Fibroblast of skin of abdomen (primary cell): ENCODE data around the gene INO80.
"Not testable (repeated sequence)": the region's sequence is repeated elsewhere in the genome, so short reads cannot be mapped to it uniquely, and the experiment has no call there.

ENCODE experiments used
- DNase-seq: peaks from one replicate; pipeline ENCODE4 v3.0.0-alpha.2; 2013

The INO80 gene

DNA sequence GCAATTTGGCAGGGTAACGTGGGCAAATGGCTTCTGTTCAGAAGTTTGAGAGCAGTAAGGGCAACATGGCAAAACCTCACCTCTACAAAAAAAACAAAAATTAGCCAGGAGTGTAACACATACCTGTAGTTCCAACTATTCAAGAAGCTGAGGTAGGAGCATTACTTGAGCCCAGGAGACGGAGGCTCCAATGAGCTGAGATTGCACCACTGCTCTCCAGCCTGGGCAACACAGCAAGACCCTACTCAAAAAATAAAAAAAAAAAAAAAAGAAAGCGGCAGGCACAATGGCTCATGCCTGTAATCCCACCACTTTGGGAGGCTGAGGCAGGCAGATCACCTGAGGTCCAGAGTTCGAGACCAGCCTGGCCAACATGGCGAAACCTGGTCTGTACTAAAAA, 5.9 kb upstream of the INO80 start:
- no peak for DNase-seq

DNA sequence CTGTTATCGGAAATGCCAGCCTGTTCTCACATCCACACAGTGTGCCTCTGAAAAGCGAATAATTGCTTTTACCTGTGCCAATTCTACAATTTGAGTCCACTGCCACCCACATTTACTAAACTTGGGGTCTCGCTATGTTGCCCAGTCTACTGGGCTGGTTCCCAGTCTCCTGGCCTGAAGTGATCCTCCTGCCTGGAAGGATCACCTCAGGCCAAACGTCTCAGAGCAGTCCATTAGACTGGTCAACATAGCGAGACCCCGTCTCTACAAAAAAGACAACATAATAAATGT, 827 bp upstream of the INO80 start:
- DNase-seq: no peak

DNA sequence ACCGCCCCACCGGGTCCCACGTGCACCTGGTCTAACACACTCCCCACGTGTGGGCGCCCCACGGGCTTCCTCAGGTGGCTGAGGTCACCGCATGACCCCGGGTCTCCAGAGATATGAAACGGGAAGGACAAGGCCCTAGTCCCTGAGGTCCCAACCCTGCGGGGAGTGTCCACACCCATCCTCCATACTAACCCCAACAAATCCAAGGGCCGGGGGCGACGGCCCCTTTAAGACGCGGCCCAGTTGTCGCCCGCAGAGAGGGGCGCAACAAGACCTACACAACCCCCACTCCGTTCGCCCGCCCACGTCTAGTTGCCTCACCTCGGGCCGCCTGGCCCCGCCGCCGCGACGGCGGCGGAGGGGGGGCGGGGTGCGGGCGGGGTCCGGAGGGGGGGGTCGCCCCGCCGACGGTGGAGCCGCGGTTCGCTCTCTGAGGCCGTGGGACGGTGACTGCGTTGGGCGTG, 396 bp downstream of the INO80 start:
- peak; percentile 66 for DNase-seq

DNA sequence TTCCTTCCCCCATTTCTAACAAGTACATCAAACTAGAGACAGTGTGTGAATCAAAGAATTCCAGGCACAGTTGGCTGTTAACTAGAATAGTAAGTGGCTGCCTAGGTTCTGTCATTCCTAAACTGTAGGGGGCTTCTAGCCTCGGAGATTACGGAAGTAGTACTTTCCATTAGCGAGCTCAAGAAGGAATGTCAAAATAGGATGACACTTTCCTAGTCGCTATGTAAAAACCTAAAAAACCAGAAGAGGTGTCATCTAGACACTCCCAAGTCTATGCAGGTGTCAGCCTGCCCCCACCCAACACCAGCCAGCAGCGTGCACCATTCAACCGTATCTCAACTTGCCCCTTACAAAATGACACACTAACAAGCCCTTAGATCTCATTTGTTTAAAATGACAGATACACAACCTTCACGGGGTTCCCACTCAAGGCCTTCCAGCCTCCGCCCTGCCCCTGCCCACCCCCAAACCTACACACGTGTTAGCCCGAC, 874 bp downstream of the INO80 start:
- peak; percentile 49 for DNase-seq

DNA sequence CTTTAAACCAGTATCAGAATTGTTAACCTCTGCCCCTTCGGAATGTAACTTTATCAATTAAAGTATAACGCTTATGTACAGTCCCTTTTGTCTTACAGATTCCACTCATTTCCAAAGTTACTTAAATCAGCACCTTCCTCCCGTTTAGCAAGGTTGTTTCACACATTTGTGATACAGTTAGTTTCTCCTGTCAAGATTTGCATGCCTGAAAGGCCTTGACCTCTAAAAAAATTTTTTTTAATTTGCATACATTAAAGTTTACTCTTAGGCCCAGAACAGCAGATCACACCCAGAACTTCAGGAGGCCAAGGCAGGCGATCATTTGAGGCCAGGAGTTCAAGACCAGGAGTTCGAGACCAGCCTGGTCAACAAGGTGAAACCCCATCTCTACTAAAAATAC, 9.1 kb downstream of the INO80 start:
- no peak for DNase-seq

DNA sequence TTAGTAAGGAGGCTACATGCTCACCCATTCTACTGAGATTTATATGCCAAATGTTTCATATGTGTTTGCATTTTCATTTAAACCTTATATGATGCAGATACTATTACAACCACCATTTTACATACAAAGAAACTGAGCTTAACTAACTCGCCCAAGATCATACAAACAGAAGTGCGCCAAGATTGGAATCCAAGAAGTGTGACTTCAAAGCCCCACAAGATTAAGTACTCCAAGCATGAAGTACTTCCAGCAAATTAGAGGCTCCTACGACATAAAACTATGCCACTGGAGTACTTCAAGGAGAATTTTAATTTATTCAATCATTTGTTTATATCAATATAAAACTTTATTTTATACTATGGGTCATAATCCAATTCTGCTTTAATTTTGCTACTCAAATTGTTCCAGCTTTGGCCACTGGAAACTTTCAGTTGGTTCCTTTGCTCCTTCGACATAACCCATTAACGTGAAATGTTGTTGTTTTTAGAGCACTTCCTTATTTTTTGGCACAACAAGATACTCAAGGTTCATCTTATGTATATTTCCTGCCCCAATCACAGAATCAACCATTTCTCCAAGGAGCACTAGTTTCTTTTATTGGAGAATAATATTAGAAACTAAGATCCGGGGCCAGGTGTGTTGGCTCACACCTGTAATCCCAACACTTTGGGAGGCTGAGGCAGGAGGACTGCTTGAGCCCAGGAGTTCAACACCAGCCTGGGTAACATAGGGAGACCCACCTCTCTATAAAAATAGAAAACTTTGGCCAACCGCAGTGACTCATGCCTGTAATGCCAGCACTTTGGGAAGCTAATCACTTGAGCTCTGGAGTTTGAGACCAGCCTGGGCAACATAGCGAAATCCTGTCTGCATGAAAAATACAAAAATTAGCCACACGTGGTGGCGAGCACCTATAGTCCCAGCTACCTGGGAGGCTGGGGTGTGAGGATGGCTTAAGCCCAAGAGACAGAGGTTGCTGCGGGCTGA, 10.4 kb downstream of the INO80 start:
- DNase-seq: no peak

DNA sequence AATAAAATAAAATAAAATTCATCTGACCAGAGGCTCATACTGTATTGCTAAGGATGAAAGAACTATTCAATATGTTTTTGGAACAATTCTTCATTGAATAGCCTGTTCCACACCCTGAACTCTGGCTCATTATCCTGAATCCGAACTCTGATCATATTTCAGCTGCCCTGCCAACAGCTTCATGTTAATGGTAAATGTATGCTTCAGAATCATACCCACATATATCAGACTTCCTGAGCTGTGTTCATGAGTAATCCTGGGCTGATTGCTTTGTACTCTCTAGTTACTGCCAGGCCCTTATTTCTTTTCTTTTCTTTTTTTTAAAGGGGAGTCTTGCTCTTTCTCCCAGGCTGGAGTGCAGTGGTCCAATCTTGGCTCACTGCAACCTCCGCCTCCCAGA, 11.8 kb downstream of the INO80 start:
- peak; percentile 62 for DNase-seq

DNA sequence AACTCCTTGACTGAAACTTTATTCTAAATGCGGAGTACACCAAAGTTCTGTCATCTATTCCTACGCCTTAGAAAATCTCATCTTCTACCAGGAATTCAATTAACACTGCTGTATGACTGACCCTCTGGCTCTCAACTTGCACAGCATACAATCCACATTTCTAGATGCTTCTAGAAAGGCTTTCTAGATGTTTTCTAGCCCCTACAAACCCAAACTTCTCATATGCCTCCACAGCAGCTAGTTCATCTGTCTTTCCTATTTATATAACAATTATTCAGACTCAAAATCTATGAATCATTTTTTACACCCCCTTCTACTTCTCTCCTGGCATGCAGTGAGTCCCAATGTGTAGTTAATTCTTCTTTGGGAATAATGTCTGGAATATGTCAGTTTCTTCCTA, 13.2 kb downstream of the INO80 start:
- no peak for DNase-seq

DNA sequence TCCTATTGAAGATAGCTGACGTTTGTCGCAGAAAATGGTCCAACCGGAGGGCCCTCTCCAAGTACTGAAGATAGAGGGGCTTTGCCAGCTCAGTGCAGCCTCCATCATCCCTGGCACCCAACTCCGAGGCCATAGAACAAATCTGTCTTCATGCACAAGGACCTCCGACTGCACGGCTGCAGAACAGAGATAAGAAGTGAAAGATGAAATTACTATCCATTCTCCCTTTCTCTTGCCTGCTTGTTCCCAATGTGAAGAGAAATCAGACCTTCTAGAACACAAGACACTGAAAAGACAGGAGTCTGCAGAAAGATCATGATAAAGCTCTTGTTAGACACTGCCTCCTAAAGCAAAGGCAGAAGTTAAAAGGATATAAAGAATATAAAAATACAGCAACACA, 19.9 kb downstream of the INO80 start:
- DNase-seq: no peak

DNA sequence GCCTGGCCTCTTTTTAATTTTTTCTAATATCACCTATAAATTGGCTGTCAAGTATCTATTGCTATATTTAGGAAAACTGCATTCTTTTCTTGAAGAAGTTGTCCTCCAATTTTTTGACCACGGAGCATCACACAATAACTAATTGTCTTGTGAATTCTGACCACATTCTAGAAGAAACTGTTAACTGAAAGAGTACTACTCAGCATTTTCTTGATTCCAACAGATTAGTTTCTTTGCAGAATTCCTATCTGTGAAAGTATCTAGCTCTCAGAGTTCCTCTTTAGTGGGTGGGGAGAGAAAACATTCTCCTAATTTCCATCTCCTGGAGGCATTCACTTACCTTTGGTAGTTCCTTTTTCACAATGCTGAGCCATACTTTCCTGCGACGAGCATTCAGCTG, 31.1 kb downstream of the INO80 start:
- DNase-seq: no peak

DNA sequence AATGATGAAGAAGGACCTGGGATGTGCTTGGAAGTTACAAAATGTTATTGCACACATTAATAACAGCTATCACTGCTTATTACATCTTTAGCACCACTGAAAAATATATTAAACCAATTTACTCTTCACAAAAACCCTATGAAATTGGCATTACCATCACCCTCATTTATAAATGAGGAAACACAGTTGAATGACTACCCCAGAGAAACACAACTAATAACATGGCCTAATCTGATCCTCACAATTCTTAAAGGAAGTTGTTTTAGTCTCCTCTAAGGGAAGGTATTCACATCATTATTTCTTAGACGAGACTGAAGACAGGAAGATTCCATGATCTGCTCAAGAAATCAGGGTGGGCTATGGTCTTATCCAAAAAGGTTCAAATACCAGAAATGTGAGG, 35.9 kb downstream of the INO80 start:
- no peak for DNase-seq

DNA sequence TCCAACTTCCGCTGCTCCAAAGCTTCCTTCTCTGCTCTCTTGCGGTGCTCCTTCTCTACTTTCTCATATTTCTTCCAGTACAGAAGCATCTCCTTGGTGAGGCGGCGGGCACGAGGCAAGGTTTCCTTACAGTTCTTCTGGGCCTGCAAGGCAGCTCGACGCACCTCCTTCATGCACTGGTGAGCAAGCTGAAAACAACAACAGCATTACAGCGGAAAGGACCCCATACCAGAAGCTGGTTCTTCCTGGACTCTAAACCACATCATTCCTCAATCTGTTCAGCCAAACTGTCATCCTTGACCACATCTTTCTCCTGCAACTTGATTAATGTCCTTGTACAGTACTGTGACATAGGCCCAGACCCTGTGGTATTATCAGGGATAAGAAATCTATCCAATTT, 36.4 kb downstream of the INO80 start:
- no peak for DNase-seq

DNA sequence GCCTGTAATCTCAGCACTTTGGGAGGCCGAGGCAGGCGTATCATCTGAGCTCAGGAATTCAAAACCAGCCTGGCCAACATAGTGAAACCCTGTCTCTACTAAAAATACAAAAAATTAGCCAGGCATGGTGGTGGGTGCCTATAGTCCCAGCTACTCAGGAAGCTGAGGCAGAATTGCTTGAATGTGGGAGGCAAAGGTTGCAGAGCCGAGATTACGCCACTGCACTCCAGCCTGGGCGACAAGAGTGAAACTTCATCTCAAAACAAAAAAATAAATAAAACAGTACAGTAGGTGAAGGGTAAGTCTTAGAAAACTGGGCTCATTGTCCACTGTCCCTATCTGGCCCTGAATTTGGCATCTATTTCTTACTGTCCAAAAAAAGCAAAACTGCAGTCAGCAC, 37.2 kb downstream of the INO80 start:
- not testable (repeated sequence) for DNase-seq

DNA sequence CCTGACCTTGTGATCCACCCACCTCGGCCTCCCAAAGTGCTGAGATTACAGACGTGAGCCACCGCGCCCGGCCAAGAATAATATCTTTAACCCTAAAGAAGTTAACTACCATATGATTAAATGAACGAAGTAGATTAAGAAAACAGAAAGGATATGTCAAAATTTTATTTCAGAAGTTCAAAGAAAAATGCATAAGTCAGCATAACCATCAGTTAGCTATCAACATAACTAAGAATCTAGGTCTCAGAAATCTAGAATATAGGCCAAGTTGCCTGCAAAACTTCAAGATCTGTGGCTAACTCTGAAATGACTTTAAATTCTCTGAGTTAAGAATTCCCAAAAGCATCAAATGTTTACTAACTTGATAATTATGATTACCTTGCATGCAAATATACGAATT, 38.0 kb downstream of the INO80 start:
- DNase-seq: no peak

DNA sequence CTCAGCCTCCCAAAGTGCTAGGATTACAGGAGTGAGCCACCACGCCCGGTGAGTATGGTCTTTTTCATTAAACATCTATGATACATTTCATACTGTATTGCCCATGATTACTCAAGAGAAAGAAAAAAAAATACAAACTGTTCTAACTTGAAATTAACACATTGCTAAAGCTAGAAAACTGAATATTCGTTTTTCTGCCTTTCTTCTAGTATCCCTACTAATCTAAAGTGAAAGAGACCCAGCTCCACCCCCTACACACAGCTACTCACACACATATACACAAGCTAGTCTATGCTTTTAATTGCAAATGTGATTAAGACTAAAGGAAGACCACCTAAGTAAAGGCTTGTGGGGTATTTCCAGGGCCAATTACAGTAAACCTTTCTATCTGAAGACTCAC, 43.1 kb downstream of the INO80 start:
- no peak for DNase-seq

DNA sequence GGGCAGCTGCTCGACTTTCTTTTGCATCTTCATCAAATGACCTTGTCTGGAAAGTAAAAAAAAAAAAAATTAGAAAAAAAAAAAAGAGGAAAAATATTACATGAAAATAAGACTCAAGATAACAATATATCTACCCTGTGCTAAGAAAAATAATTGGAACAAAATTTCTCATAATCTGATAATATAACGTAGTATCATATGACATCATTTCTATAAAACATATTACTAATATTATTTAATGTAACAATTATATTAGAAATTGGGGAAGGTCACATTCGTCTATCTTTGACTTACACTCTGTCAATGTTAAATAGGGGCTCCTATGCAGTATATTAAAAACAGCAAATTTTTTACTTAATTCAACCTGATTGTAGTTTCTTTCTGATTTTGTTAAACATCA, 44.1 kb downstream of the INO80 start:
- DNase-seq: no peak

DNA sequence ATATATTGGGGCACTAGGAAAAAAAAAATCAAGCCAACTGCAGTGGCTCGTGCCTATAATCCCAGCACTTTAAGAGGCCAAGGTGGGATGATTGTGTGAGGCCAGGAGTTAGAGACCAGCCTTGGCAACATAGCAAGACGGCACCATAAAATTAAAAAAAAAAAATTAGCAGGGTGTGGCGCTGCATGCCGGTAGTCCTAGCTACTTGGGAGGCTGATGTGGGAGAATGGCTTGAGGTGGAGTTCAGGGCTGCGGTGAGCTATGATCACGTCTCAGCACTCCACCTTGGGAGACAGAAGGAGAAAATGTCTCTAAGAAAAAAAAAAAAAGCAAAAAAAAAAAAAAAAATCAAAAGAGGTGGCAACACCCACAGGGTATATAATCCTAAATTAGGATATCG, 49.6 kb downstream of the INO80 start:
- no peak for DNase-seq

DNA sequence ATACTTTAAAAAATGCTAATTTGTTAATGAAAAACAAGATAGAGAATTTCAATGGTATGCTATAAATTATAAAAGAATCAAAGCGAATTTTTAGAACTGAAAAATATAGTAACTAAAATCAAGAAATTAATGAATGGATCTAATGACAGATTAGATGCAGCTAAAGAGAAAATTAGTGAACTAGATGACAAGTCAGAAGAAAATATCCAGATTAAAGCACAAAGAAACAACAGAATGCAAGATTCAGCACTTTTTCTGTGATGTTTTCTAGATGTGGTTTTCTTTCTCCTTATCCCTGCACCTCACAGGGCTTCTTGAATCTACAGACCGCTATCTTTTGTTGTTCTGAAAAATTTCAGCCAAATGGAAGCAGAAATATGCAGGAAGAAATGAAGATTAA, 54.4 kb downstream of the INO80 start:
- DNase-seq: no peak

DNA sequence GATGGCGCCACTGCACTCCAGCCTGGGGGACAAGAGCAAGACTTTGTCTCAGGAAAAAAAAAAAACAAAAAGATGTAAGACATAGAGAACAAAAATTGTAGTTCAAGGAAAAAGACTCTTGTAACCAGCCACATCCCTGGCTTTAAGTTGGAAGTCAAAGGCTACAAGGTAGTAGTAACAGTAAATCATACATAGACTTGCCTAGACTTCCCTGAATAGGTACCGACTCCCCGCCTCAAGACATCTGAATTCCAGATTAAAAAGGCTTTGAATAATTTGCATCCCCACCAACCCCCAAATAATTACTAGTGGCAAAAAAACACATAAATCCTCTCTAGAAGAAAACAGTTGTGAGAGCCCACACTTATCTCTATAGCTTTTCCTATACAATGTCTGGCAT, 55.6 kb downstream of the INO80 start:
- no peak for DNase-seq

DNA sequence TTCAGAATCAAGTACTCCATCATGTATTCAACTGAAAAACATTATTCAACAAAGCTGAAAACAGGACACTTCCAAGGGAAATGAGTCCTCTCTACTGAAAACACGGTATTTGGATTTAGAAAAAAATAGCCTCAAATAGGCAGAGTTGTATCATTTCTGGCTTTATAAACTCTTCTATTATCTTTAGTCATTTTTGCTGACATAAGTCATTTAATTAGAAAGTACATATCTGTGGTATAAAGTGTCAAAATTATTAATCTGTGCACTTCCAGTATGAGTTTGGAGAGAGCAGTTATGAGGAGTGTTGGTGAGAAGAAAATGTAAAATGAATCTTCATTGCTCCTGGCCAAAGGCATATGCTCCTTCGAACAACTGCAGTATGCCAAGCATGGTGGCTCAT, 59.3 kb downstream of the INO80 start:
- DNase-seq: no peak

DNA sequence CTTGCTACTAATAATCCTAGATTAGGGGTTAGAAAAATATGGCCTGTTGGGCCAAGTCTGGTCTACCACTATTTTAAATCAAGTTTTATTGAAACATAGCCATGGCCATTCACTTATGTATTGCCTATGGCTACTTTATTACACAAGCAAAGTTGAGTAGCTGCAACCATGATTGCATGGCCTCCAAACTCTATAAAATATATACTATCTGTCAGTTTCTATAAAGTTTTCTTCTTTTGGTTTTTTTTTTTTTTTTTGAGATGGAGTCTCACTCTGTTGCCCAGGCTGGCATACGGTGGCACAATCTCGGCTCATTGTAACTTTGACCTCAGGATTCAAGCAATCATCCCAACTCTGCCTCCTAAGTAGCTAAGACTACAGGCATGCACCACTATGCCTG, 60.4 kb downstream of the INO80 start:
- DNase-seq: no peak

DNA sequence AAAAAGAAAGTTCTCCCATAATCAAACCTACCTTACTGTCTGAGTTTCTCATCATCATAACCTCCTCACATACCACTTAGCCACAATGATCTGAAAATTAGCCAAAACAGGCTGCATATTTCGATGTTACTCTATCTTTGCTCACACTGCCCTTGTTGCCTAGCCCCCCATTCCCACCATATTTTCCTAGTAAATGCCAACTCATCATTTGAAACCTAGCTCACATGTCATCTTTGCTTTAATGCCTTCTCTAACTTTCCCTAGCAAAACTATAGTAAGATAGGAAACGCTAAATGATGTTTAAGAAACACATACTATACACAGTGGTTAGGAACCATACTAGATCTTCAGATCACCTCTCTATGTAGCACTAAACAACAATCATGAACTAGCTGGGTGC, 64.9 kb downstream of the INO80 start:
- DNase-seq: peak; percentile 8

DNA sequence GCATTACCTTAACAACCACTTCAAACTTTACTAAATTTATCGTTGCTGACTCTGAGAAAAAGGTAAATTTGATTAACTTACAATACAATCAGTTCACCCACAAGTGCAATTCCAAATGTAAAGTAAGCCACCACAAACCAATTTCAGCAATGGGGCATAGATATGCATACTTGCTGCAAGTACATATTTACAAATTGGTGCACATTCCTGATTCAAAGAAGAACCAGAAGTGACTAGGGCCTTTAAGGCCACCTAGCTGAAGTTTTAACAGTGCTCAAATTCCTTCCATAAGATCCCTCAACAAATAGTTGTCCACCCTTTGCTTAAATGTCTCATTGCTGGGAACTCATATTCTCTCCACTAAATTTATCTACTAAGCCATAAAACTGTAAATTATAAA, 67.2 kb downstream of the INO80 start:
- DNase-seq: no peak

DNA sequence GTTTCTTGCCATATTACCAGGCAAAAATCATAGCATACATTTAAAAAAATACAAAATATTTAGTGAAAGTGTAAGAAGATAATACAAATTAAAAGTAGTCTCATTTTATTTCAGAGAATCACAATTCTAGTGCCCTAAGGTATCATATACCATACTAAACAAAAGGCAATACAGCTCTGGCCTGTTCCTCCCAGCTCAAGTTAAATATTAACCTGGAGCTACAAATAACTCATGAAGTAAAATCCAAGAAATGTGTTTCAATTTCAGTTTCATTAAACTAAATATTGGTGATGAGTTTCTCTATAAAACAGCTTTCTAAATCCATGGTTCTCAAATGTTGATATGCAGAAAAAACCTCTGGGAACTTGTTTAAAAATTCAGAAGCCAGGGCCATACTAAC, 67.7 kb downstream of the INO80 start:
- DNase-seq: no peak

DNA sequence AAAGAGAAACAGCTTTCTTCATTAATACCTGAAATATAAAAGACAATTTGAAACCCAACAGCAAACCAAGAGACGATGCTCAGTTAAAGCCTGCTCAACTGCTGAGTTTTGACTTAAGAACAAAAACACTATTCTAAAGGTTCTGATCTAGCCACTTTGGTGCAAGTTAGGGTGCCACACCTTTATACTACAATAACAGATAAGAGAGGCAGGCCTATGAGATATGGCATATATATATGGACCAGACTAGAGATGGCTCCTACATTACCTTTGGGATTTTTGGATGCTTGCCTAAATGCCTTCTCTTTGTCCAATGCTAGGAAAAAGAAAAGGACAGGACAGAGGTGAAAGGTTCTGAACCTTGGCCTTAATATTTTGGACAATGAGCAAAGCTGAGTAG, 68.6 kb downstream of the INO80 start:
- no peak for DNase-seq
